CD8-positive, alpha-beta memory T cell (primary cell): ENCODE results near the gene ZNF385C. TPM values are rescaled to one million over a fixed set of nuclear protein-coding genes. Genes with fewer than 3 reads are reported as not detected.
A peak's percentile ranks its signal among the peaks of the same experiment; 100 is the strongest.

ENCODE experiments used
- CTCF ChIA-PET: fragments of 350-600 bp; sonication (Branson Sonifier 250); formaldehyde crosslinking; loops from one replicate; lab custom pipeline; 2021; ENCODE audit warnings: antibody characterized with exemption; lab: Charles Lee
- POLR2A ChIA-PET: fragments of 350-600 bp; sonication (Branson Sonifier 250); formaldehyde crosslinking; loops from one replicate; lab custom pipeline; 2021; ENCODE audit warnings: antibody characterized with exemption; lab: Charles Lee
- DNase-seq, 5 donors: peaks; one replicate each; pipeline versions ENCODE4 v3.0.0 to v3.0.0-alpha.2; 2020 to 2022; ENCODE audit warnings: mixed read lengths in 1 of 5
- H3K27ac ChIP-seq: one replicate; pipeline ENCODE4 v1.7.0; 2013; ENCODE audit warnings: low read depth, mild to moderate bottlenecking, low read length, moderate library complexity
- H3K27me3 ChIP-seq: 2 replicates; pipeline ENCODE4 v1.7.0; 2013; ENCODE audit warnings: low read length, mild to moderate bottlenecking; ENCODE audit not compliant: insufficient read depth, poor library complexity, severe bottlenecking
- H3K36me3 ChIP-seq: 2 replicates; pipeline ENCODE4 v1.7.0; 2013; ENCODE audit warnings: mild to moderate bottlenecking, low read length, moderate library complexity; ENCODE audit not compliant: insufficient read depth
- H3K4me1 ChIP-seq: 2 replicates; pipeline ENCODE4 v1.7.0; 2013; ENCODE audit warnings: mild to moderate bottlenecking, low read length, moderate library complexity; ENCODE audit not compliant: insufficient read depth
- H3K4me3 ChIP-seq: 2 replicates; pipeline ENCODE4 v1.7.0; 2013; ENCODE audit warnings: mild to moderate bottlenecking, low read length
- H3K9me3 ChIP-seq: 2 replicates; pipeline ENCODE4 v1.7.0; 2013; ENCODE audit warnings: mild to moderate bottlenecking, low read length
- H3K27ac Mint-ChIP-seq, 8 donors: one replicate each; pipeline ENCODE4 v1.8.0; 2020 to 2021; ENCODE audit warnings: mixed read lengths in 8 of 8, mild to moderate bottlenecking in 6 of 8, inconsistent platforms in 3 of 8, moderate library complexity in 3 of 8
- H3K27me3 Mint-ChIP-seq, 2 donors: one replicate each; pipeline ENCODE4 v1.8.0; 2020 to 2021; ENCODE audit warnings: mixed read lengths in 2 of 2, mild to moderate bottlenecking in 1 of 2, moderate library complexity in 1 of 2
- H3K36me3 Mint-ChIP-seq, 3 donors: one replicate each; pipeline ENCODE4 v1.8.0; 2020 to 2021; ENCODE audit warnings: mixed read lengths in 3 of 3, inconsistent platforms in 1 of 3, mild to moderate bottlenecking in 1 of 3
- H3K4me1 Mint-ChIP-seq, 3 donors: one replicate each; pipeline ENCODE4 v1.8.0; 2020 to 2021; ENCODE audit warnings: mixed read lengths in 3 of 3, inconsistent platforms in 1 of 3, mild to moderate bottlenecking in 1 of 3
- H3K4me3 Mint-ChIP-seq, 7 donors: one replicate each; pipeline ENCODE4 v1.8.0; 2020 to 2021; ENCODE audit warnings: mixed read lengths in 7 of 7, mild to moderate bottlenecking in 6 of 7, moderate library complexity in 4 of 7, inconsistent platforms in 2 of 7
- H3K9me3 Mint-ChIP-seq, 5 donors: one replicate each; pipeline ENCODE4 v1.8.0; 2020 to 2022; ENCODE audit warnings: mixed read lengths in 5 of 5, mild to moderate bottlenecking in 3 of 5, moderate library complexity in 2 of 5, inconsistent platforms in 1 of 5
- polyA plus RNA-seq: library from polyadenylated mRNA; unstranded; fragments of 300-500 nt; fragmentation: Illumina TruSeq; gene quantifications from one replicate; pipeline ENCODE4 v1.2.3, GENCODE V29; 2021
- total RNA-seq, 2 experiments: library from RNA; stranded (reverse); gene quantifications; one replicate each; pipeline ENCODE4 v1.2.3, GENCODE V29; 2021

Gene ZNF385C
- total and polyA plus RNA-seq, 3 experiments from 2014 or later, result not detected

DNA sequence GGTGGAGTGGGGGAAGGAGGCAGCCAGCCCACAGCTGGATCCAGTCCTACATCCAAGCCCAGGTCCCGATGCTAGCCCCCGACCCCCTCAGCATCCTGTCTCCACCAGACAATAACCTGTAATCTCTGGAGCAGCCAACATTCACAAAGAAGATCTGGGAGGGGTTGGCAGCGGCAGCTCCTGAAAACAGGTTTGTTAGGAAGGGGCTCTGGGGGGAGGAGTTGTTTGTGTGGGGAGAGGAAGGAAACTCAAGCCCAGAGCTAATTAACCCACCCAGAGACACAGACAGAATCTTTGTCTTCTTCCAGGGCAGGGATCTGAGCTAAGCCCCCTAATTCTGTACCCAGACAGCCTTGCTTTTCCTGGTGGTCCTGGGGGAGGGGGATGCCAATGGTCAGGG is 43.2 kb downstream of the ZNF385C start:
- H3K4me3 Mint-ChIP-seq, result no peak overlapping the region
- Histone ChIP-seq H3K4me3 (no peak overlapping the region), H3K27me3 (peaks cover 17% of the 10 kb centered on the region), H3K9me3 (no peaks in the 10 kb centered on the region), H3K27ac (no peak overlapping the region), H3K36me3 (no peaks in the 10 kb centered on the region), H3K4me1 (peaks cover 7% of the 10 kb centered on the region)
- no peaks in the 10 kb centered on the region for H3K9me3 Mint-ChIP-seq
- POLR2A ChIA-PET, result no interaction called here
- DNase-seq, result no peak
- no peaks in the 10 kb centered on the region for H3K36me3 Mint-ChIP-seq
- no peak overlapping the region for H3K27ac Mint-ChIP-seq
- CTCF ChIA-PET, result interaction anchor here (1.3 kb wide), 1 partner anchor 9 kb away, joined by 4 read pairs; no protein-coding TSS in a partner anchor
- H3K27me3 Mint-ChIP-seq, result peaks cover 31 to 62% of the 10 kb centered on the region in 2 donors
- H3K4me1 Mint-ChIP-seq, result peaks cover 5 to 7% (median 6%) of the 10 kb centered on the region in 3 donors

DNA sequence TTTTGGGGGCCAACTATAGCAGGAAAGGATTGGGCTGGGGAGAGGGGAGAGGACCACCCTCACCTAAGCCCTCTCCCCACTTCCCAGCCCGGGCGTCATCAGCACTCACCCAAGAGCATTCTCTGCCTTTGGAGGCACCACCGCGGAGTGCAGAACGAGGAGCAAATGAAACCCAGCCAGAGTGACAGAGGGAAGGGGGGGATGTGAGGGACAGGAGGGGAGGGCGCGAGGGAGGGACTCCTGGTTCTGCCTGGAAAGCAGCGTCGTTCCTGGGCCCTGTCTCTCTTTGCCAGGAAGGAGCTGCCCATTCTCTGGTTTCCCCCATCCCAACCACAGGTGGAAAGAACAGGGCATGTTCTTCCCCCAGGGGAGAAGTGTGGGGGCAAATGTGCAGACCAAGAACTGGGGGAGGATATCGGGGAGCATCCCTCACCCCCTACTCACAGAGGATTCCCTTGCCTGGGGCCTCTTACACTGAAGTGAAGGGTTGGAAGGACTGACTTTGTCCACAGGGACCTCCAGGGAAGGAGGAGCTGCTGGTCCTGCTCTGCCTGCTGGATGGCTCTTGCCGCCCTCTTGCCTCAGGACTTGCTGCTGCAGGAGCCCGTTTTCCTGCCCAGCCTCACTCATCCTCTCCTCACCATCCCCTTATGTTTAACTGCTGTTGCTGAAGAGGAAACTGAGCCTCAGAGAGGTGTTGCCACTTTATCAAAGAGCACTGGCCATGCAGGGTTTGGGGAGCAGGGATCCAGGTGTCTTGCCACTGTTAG is 44.4 kb downstream of the ZNF385C start:
- ChIA-PET POLR2A (no interaction called here), CTCF (interaction anchor here (1.0 to 1.2 kb wide), 2 partner anchors 14 to 28 kb away, joined by 3 to 5 read pairs; no protein-coding TSS in a partner anchor)
- no peak for DNase-seq
- H3K36me3 Mint-ChIP-seq, result no peaks in the 10 kb centered on the region
- no peak overlapping the region for H3K4me3 Mint-ChIP-seq
- Histone ChIP-seq H3K27ac (no peak overlapping the region), H3K36me3 (no peaks in the 10 kb centered on the region), H3K4me1 (peaks cover 12% of the 10 kb centered on the region), H3K4me3 (no peak overlapping the region), H3K27me3 (peaks cover 17% of the 10 kb centered on the region), H3K9me3 (no peaks in the 10 kb centered on the region)
- H3K27me3 Mint-ChIP-seq, result peaks cover 32 to 72% of the 10 kb centered on the region in 2 donors
- H3K27ac Mint-ChIP-seq, result no peak overlapping the region
- H3K9me3 Mint-ChIP-seq, result no peaks in the 10 kb centered on the region
- H3K4me1 Mint-ChIP-seq, result peaks cover 7 to 11% (median 10%) of the 10 kb centered on the region in 3 donors

DNA sequence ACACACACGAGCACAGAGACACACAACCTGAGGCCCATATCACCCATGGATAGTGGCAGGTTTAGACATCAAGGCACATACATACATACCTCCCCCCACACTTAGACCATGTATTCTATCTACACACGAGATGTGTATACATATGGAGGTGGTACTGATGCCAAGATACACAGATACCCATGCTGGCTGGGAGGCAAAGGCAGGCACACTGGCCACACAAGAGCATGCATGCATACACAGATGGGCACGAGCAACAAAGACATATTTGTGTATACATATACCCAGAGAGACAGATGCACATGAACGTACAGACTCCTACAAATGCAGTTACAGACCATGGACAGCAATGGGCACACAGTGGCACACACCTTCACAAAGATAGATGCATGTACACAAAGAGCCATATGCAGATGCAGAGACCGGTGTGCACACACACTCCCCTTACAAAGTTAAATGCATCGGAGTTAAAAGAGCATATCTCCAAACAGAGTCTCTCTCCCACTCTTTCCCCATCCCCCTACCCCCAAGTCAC is 45.9 kb downstream of the ZNF385C start:
- H3K27me3 Mint-ChIP-seq, result peaks cover 34 to 72% of the 10 kb centered on the region in 2 donors

DNA sequence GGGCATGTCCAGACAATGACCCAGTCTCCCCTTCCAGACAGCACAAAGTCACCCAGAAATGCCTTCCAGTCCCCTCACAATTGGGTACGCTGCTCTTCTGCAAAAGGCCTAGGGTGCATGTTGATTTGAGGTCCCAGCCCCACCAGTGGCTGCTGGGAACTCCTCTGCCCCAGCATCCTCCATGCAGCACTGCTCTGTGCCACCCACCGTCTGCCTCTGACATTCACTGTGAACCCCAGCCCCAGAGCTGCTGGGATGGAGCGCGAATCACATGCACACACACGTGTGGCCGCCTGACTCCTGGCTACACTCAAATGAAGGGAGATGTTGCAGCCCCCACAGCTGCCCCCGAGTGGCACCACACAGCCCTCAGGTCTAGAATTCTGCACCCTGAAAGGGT is 46.6 kb downstream of the ZNF385C start:
- H3K27ac ChIP-seq, result no peak overlapping the region
- no peaks in the 10 kb centered on the region for H3K36me3 Mint-ChIP-seq
- H3K36me3 ChIP-seq, result no peaks in the 10 kb centered on the region
- POLR2A ChIA-PET, result no interaction called here
- H3K9me3 ChIP-seq, result no peaks in the 10 kb centered on the region
- no peak overlapping the region for H3K27ac Mint-ChIP-seq
- H3K4me3 ChIP-seq, result no peak overlapping the region
- H3K4me1 Mint-ChIP-seq, result peaks cover 7 to 11% (median 10%) of the 10 kb centered on the region in 3 donors
- H3K4me3 Mint-ChIP-seq, result peak overlapping the region in 6 of 7 donors; percentile 33 to 86 (median 50)
- peaks cover 0 to 1% (median 0%) of the 10 kb centered on the region in 5 donors for H3K9me3 Mint-ChIP-seq
- peaks cover 17% of the 10 kb centered on the region for H3K27me3 ChIP-seq
- CTCF ChIA-PET, result interaction anchor here (0.8 to 1.4 kb wide), 2 partner anchors 31 to 79 kb away, joined by 3 read pairs; partner anchors contain the start of gene NKIRAS2
- no peak for DNase-seq
- H3K27me3 Mint-ChIP-seq, result peaks cover 32 to 65% of the 10 kb centered on the region in 2 donors
- H3K4me1 ChIP-seq, result peaks cover 12% of the 10 kb centered on the region

More for the DNA sequence above, 45.9 kb downstream of the ZNF385C start:
- H3K27ac Mint-ChIP-seq, result no peak overlapping the region
- Histone ChIP-seq H3K27ac (no peak overlapping the region), H3K36me3 (no peaks in the 10 kb centered on the region), H3K4me3 (no peak overlapping the region), H3K9me3 (no peaks in the 10 kb centered on the region), H3K4me1 (peaks cover 12% of the 10 kb centered on the region), H3K27me3 (peaks cover 17% of the 10 kb centered on the region)
- ChIA-PET CTCF (interaction anchor here (1.0 kb wide), 1 partner anchor 27 kb away, joined by 3 read pairs; no protein-coding TSS in a partner anchor), POLR2A (no interaction called here)
- H3K4me3 Mint-ChIP-seq, result peak overlapping the region in 3 of 7 donors; percentile 15 to 77 (median 44)
- no peak for DNase-seq
- peaks cover 0 to 1% (median 0%) of the 10 kb centered on the region in 5 donors for H3K9me3 Mint-ChIP-seq
- H3K4me1 Mint-ChIP-seq, result peaks cover 7 to 11% (median 10%) of the 10 kb centered on the region in 3 donors
- no peaks in the 10 kb centered on the region for H3K36me3 Mint-ChIP-seq

DNA sequence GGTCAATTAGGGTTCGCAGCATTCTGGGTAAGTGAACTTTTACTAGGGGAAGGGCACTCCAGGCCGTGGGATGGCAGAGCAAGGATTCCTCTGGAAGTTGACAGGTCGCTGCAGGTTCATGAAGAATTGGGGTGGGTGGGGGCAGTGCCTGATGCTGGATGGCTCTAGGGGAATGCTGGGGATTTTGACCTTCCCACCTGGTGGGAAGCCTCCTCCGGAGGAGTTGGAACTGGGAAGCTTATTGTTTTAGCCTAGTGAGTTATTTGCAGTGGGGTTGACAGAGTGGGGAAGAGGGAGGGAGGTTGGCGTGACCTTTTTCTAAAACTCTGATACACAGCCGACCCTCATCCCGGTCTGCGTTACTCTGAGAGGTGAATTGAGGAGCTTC is 47.3 kb downstream of the ZNF385C start:
- peaks cover 17% of the 10 kb centered on the region for H3K27me3 ChIP-seq
- no peaks in the 10 kb centered on the region for H3K36me3 ChIP-seq
- DNase-seq, result no peak
- ChIA-PET POLR2A (no interaction called here), CTCF (interaction anchor here (0.7 to 1.4 kb wide), 3 partner anchors 10 to 79 kb away, joined by 3 to 4 read pairs (median 3); partner anchors contain the start of gene NKIRAS2)
- peaks cover 12% of the 10 kb centered on the region for H3K4me1 ChIP-seq
- peak overlapping the region; percentile 44 to 88 (median 84) for H3K4me3 Mint-ChIP-seq
- H3K36me3 Mint-ChIP-seq, result no peaks in the 10 kb centered on the region
- peaks cover 32 to 62% of the 10 kb centered on the region in 2 donors for H3K27me3 Mint-ChIP-seq
- peaks cover 0 to 1% (median 0%) of the 10 kb centered on the region in 5 donors for H3K9me3 Mint-ChIP-seq
- H3K9me3 ChIP-seq, result no peaks in the 10 kb centered on the region
- H3K27ac Mint-ChIP-seq, result peak overlapping the region in 3 of 8 donors; percentile 6 to 55 (median 27)
- H3K4me1 Mint-ChIP-seq, result peaks cover 7 to 11% (median 10%) of the 10 kb centered on the region in 3 donors
- peak overlapping the region; percentile 37 for H3K4me3 ChIP-seq
- no peak overlapping the region for H3K27ac ChIP-seq

DNA sequence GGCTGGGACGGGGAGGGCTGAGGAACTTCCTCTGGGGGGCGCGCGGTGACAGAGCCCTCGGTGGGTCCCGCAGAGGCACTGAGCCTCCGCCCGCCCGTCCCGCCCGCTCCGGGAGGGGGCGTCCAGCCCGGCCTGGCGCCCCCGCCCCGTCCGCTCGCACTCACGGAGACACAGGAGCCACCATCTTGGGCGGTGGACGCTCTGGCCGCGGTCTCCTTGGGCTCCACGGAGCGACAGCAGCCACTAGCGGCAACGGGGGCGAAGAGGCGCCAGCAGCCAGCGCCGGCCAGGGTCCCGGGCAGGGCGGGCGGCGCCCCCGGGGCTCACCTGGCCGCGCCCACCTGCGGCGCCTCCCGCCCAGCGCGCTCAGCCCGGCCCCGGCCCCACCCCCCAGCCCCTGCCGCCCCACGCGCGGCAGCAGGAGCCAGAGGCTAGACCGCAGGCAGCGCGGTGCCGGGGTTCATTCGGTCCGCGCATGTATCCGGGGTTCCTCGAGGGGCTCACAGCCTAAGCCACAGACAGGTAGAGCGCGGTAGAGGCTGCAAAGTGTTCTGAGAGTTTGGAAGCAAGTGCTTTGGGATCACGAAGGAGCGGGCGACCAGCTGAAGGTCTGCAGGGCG is 47.8 kb downstream of the ZNF385C start, which contains the start of gene C17orf113:
TSS of gene C17orf113 (minus strand) at position 209 of the 620 bp plus-strand sequence. CDS start 7,225 bp downstream, outside the sequence.
- Mint-ChIP-seq H3K27ac (peak within 1 kb of the TSS in 3 of 8 donors; percentile 6 to 89 (median 66)), H3K27me3 (peaks cover 32 to 57% of the 10 kb centered on the region in 2 donors), H3K9me3 (peaks cover 0 to 1% (median 0%) of the 10 kb centered on the region in 5 donors), H3K4me1 (peaks cover 7 to 11% (median 10%) of the 10 kb centered on the region in 3 donors), H3K4me3 (peak within 1 kb of the TSS; percentile 81 to 90 (median 84)), H3K36me3 (no peaks in the 10 kb centered on the region)
- H3K36me3 ChIP-seq, result no peaks in the 10 kb centered on the region
- H3K27me3 ChIP-seq, result peaks cover 17% of the 10 kb centered on the region
- H3K4me3 ChIP-seq, result peak within 1 kb of the TSS; percentile 39
- H3K9me3 ChIP-seq, result no peaks in the 10 kb centered on the region
- CTCF ChIA-PET, result interaction anchor here (0.7 to 1.4 kb wide), 2 partner anchors 9 to 30 kb away, joined by 3 to 4 read pairs; partner anchors contain the start of gene NKIRAS2
- POLR2A ChIA-PET, result no interaction called here
- peak within 1 kb of the TSS; percentile 12 for H3K27ac ChIP-seq
- peaks cover 12% of the 10 kb centered on the region for H3K4me1 ChIP-seq
- DNase-seq, result peak; percentile 21 to 70 (median 26)

DNA sequence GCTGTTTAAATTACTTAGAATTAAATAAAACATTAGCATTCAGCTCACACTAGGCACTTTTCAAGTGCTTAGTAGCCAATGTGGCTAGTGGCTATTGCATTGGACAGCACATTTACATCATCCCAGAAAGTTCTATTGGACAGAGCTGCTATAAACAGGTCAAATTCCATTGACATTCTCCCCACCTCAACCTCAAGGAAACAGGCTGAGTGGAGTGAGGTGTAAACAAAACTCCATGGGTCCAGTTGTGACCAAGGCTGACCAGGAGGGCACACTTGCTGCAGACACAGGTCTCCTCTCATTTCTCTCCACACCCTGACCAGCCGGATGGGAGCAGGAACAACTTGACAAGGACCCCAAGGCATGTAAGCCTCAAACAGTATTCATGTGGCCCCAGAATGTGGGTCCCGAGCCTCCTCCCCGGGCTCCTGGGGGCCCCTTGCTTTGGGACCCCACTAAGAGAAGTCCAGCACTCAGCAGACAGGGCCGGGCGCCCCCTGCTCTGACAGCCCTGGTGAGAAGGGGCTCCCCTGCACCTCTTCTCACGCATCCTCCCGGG is 48.4 kb downstream of the ZNF385C start:
- POLR2A ChIA-PET, result interaction anchor here (0.6 to 0.9 kb wide), 3 partner anchors 10 to 282 kb away, joined by 3 read pairs; no protein-coding TSS in a partner anchor
- peaks cover 7 to 11% (median 10%) of the 10 kb centered on the region in 3 donors for H3K4me1 Mint-ChIP-seq
- peaks cover 28 to 51% of the 10 kb centered on the region in 2 donors for H3K27me3 Mint-ChIP-seq
- peak overlapping the region; percentile 39 for H3K4me3 ChIP-seq
- H3K27ac ChIP-seq, result peak overlapping the region; percentile 12
- DNase-seq, result no peak
- H3K4me1 ChIP-seq, result peaks cover 12% of the 10 kb centered on the region
- peak overlapping the region in 2 of 8 donors; percentile 66 to 89 for H3K27ac Mint-ChIP-seq
- peaks cover 0 to 1% (median 0%) of the 10 kb centered on the region in 5 donors for H3K9me3 Mint-ChIP-seq
- CTCF ChIA-PET, result interaction anchor here (0.9 to 1.7 kb wide), 3 partner anchors 25 to 104 kb away, joined by 3 read pairs; partner anchors contain the start of gene RAB5C
- H3K27me3 ChIP-seq, result peaks cover 17% of the 10 kb centered on the region
- H3K36me3 Mint-ChIP-seq, result no peaks in the 10 kb centered on the region
- no peaks in the 10 kb centered on the region for H3K36me3 ChIP-seq
- H3K9me3 ChIP-seq, result no peaks in the 10 kb centered on the region
- peak overlapping the region; percentile 80 to 90 (median 81) for H3K4me3 Mint-ChIP-seq
